Vagina (tissue), 2 donors: Measurements from ENCODE around the gene POTEC.
"Not testable (repeated sequence)": the region's sequence is repeated elsewhere in the genome, so short reads cannot be mapped to it uniquely, and the experiment has no call there.

Experiments used
- POLR2A ChIP-seq, 2 donors: fragments of 450-650 bp; IDR thresholded peaks; one replicate each; pipeline ENCODE4 v1.6.1; 2017; ENCODE audit warnings: antibody characterized with exemption in 2 of 2, mild to moderate bottlenecking in 2 of 2, moderate library complexity in 2 of 2
- POLR2AphosphoS5 ChIP-seq, 2 donors: sonication (generic); formaldehyde crosslinking; IDR thresholded peaks; one replicate each; pipeline ENCODE4 v1.9.0; 2017; ENCODE audit warnings: antibody characterized with exemption in 2 of 2, mild to moderate bottlenecking in 2 of 2, low read depth in 1 of 2; ENCODE audit not compliant: insufficient read depth in 1 of 2
- TF ChIP-seq, protein P1 (sequence below), 3 experiments: fragments of 450-650 bp in 2 of 3; fragments of 200-600 bp in 1 of 3; sonication (generic) in 1 of 3; IDR thresholded peaks; one replicate each; pipeline ENCODE4 v1.5.1; 2017 to 2019; ENCODE audit warnings: antibody characterized with exemption in 3 of 3, mild to moderate bottlenecking in 2 of 3, moderate library complexity in 2 of 3

DNA sequence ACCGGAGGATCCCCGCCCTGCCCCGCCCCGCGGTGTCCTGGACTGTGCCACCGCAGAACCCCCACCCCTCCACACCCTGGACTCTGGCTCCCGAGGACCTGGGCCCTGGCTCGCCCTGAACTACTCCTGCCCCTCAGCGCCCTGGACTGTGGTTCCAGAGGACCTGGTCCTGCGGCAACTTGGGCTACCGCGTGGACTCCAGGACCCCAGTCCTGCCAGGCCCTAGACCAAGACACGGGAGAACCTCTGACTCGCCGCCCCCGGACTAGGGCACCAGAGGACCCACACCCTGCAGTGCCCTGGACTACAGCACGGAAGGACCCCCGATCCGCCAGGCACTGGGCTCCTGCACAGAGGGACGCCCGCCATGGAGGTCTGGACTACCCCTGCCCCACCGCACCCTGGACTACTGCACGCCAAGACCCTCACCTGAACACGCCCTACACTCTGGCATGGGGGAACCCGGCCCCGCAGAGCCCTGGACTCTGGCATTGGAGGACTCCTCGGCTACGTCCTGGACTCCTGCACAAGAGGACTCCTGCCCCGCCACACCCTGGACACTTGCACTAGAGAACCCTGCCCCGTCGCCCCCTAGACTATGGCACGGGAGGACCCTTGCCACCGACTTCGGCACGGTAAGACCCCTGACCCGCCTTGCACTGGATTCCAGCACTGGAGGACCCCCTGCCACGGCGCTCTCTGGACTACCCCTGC lies 69.2 kb downstream of the POTEC start:
- TF ChIP-seq POLR2A (IDR thresholded peaks at IDR 0.05); POLR2AphosphoS5 (IDR thresholded peaks at IDR 0.05; ENCODE audit: insufficient read depth in 1 of 2, low read depth in 1 of 2): not testable (repeated sequence)
- TF ChIP-seq, protein P1, sequence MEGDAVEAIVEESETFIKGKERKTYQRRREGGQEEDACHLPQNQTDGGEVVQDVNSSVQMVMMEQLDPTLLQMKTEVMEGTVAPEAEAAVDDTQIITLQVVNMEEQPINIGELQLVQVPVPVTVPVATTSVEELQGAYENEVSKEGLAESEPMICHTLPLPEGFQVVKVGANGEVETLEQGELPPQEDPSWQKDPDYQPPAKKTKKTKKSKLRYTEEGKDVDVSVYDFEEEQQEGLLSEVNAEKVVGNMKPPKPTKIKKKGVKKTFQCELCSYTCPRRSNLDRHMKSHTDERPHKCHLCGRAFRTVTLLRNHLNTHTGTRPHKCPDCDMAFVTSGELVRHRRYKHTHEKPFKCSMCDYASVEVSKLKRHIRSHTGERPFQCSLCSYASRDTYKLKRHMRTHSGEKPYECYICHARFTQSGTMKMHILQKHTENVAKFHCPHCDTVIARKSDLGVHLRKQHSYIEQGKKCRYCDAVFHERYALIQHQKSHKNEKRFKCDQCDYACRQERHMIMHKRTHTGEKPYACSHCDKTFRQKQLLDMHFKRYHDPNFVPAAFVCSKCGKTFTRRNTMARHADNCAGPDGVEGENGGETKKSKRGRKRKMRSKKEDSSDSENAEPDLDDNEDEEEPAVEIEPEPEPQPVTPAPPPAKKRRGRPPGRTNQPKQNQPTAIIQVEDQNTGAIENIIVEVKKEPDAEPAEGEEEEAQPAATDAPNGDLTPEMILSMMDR (IDR thresholded peaks at IDR 0.05) = not testable (repeated sequence)
